Measurements from ENCODE around the gene ACCS. TPM values are rescaled to one million over a fixed set of nuclear protein-coding genes. Genes with fewer than 3 reads are reported as not detected.

ACCS gene
- total and polyA plus RNA-seq, 9 of the 15 experiments (the other 6 are each of a cell fraction or from before 2014, with no cell fraction given), result 4.2 to 25.9 (median 16.3) TPM

- no peak for TF ChIP-seq MITF (IDR thresholded peaks at IDR 0.05)
- no peak for TF ChIP-seq NR3C1 (CRISPR knock-in tag; IDR thresholded peaks at IDR 0.05)
- 0 out of 2 replicates have a peak, but pooled peaks have one; percentile 36 for TF ChIP-seq ZNF830 (CRISPR knock-in tag; IDR thresholded peaks at IDR 0.05)
- no peak for TF ChIP-seq FOXA1 (IDR thresholded peaks at IDR 0.05; ENCODE audit: borderline replicate concordance)
- no peak for TF ChIP-seq ID3 (CRISPR knock-in tag; IDR thresholded peaks at IDR 0.05)
- peak; percentile 84 for TF ChIP-seq ID3 (tag; IDR thresholded peaks at IDR 0.05)
- TF ChIP-seq ZBTB9 (CRISPR knock-in tag; IDR thresholded peaks at IDR 0.05), result no peak; the same call in 1 of the 2 replicates
- no peak for TF ChIP-seq ZNF354B (CRISPR knock-in tag; IDR thresholded peaks at IDR 0.05)
- TF ChIP-seq ZNF384 (IDR thresholded peaks at IDR 0.05; ENCODE audit: low read depth, low read length), result 0 out of 2 replicates have a peak, but pooled peaks have one; percentile 18
- TF ChIP-seq ARNT (IDR thresholded peaks at IDR 0.05), result no peak
- TF ChIP-seq HNRNPUL1 (IDR thresholded peaks at IDR 0.05; ENCODE audit: low read length), result no peak
- TF ChIP-seq, protein P1, sequence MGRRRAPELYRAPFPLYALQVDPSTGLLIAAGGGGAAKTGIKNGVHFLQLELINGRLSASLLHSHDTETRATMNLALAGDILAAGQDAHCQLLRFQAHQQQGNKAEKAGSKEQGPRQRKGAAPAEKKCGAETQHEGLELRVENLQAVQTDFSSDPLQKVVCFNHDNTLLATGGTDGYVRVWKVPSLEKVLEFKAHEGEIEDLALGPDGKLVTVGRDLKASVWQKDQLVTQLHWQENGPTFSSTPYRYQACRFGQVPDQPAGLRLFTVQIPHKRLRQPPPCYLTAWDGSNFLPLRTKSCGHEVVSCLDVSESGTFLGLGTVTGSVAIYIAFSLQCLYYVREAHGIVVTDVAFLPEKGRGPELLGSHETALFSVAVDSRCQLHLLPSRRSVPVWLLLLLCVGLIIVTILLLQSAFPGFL (CRISPR knock-in tag; IDR thresholded peaks at IDR 0.05), result no peak
- 0 out of 2 replicates have a peak, but pooled peaks have one; percentile 72 for TF ChIP-seq ZNF431 (CRISPR knock-in tag; IDR thresholded peaks at IDR 0.05)
- TF ChIP-seq VEZF1 (CRISPR knock-in tag; IDR thresholded peaks at IDR 0.05), result peak; percentile 67
- no peak for TF ChIP-seq ZSCAN32 (CRISPR knock-in tag; IDR thresholded peaks at IDR 0.05)
- TF ChIP-seq CXXC5 (CRISPR knock-in tag; IDR thresholded peaks at IDR 0.05), result peak; percentile 92
- TF ChIP-seq SLC30A9 (CRISPR knock-in tag; IDR thresholded peaks at IDR 0.05), result no peak
- peak; percentile 76; the same call in 1 of the 2 replicates for TF ChIP-seq GABPB1 (CRISPR knock-in tag; IDR thresholded peaks at IDR 0.05)
- TF ChIP-seq SMARCA4 (IDR thresholded peaks at IDR 0.05), result peak; percentile 52
- TF ChIP-seq MBD2 (IDR thresholded peaks at IDR 0.05; ENCODE audit: borderline replicate concordance, low read depth), result peak; percentile 66; the same call in 1 of the 2 replicates
- peak; percentile 87 for TF ChIP-seq CREM (IDR thresholded peaks at IDR 0.05; ENCODE audit: low read depth)
- no peak for TF ChIP-seq ZNF263 (CRISPR knock-in tag; IDR thresholded peaks at IDR 0.05; ENCODE audit: borderline replicate concordance)
- TF ChIP-seq IRF2 (CRISPR knock-in tag; IDR thresholded peaks at IDR 0.05), result no peak
- no peak for TF ChIP-seq PCBP2 (IDR thresholded peaks at IDR 0.05; ENCODE audit: low read depth, low read length, poor library complexity, severe bottlenecking)
These were observed at the start of gene ACCS (continued) for GRCh38 chr11:44065841-44066731.
